ENCODE data around the gene CCL11. TPM values are rescaled to one million over a fixed set of nuclear protein-coding genes. Genes with fewer than 3 reads are reported as not detected.

The CCL11 gene
- total RNA-seq, 1 experiment from 2014 or later: not detected

DNA sequence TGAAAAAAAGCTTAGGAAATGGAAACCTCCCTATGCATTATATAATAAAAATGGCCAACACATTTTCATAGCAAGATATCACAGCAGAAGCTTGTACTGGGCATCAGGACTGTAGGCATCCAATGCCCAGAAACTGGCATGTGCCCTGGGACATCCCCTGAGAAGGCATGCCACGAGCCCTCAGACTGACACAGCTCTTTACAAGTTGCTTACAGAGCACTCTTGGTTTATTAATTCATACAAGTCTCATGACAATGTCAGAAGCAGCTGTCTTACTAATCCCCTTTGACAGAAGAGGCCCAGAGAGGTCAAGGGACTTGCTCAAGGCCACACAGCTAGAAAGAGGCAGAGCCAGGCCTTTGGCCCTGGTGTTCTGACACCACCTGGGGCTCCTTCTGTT, 36.1 kb upstream of the CCL11 start:
- intact Hi-C loops (cut with micrococcal nuclease; ENCODE audit: unreplicated experiment): no loop called here
- ATAC-seq (no peak), DNase-seq (ENCODE audit: low read depth, low spot score) (no peak)
- POLR2A ChIA-PET: no interaction called here
- H3K4me3 ChIP-seq (ENCODE audit: low read depth in 2 of 2, low read length in 2 of 2): no peak overlapping the region
- no TSS peak for BruUV-seq (replicated peaks)
- in situ Hi-C loops (cut with HindIII; ENCODE audit: low pct_unique_long_range_greater_than_20kb, low sequenced_read_pairs): no loop called here
- H3K27ac ChIP-seq (ENCODE audit: low read length): peak overlapping the region; percentile 98
- no peaks in the 10 kb centered on the region for H3K27me3 ChIP-seq (ENCODE audit: control insufficient read depth, insufficient read depth, low read length)
- TF ChIP-seq SIN3A (IDR thresholded peaks at IDR 0.05; ENCODE audit: borderline replicate concordance, insufficient read depth, low read depth, low read length): no peak
- CTCF ChIA-PET: no interaction called here
- peaks cover 63% of the 10 kb centered on the region for H3K4me1 ChIP-seq (ENCODE audit: control insufficient read depth, insufficient read depth, low read length)
- no peaks in the 10 kb centered on the region for H3K9me3 ChIP-seq (ENCODE audit: control insufficient read depth, insufficient read depth, low read depth, low read length)
- no peaks in the 10 kb centered on the region for H3K36me3 ChIP-seq (ENCODE audit: control insufficient read depth, insufficient read depth, low read length)

DNA sequence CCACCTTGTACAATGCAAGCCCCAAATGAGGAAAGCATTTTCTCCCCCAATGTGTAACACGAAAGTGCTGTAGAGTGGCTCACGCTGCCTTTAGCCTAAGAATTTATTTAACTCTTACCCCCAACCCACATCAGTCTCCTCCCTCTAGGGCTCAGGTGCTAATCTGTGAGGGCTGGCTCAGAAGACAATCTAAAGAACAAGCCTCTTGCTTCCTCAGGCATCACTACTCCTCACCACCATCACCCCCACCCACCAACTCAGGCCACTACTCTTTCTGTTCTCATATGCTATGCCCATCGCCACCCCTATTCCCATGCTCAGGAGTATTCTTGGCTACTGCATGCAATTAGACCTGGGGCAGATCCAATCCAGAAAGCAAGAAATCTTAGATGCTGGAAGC, 34.4 kb upstream of the CCL11 start:
- ATAC-seq: no peak
- Histone ChIP-seq H3K27me3 (ENCODE audit: control insufficient read depth, insufficient read depth, low read length) (no peaks in the 10 kb centered on the region), H3K27ac (ENCODE audit: low read length) (peak overlapping the region; percentile 98), H3K4me1 (ENCODE audit: control insufficient read depth, insufficient read depth, low read length) (peaks cover 75% of the 10 kb centered on the region), H3K4me3 (ENCODE audit: low read depth in 2 of 2, low read length in 2 of 2) (no peak overlapping the region), H3K36me3 (ENCODE audit: control insufficient read depth, insufficient read depth, low read length) (no peaks in the 10 kb centered on the region), H3K9me3 (ENCODE audit: control insufficient read depth, insufficient read depth, low read depth, low read length) (no peaks in the 10 kb centered on the region)
- TF ChIP-seq POLR2AphosphoS5 (IDR thresholded peaks at IDR 0.05; ENCODE audit: low read depth, low read length): no peak
- TF ChIP-seq, protein P1, sequence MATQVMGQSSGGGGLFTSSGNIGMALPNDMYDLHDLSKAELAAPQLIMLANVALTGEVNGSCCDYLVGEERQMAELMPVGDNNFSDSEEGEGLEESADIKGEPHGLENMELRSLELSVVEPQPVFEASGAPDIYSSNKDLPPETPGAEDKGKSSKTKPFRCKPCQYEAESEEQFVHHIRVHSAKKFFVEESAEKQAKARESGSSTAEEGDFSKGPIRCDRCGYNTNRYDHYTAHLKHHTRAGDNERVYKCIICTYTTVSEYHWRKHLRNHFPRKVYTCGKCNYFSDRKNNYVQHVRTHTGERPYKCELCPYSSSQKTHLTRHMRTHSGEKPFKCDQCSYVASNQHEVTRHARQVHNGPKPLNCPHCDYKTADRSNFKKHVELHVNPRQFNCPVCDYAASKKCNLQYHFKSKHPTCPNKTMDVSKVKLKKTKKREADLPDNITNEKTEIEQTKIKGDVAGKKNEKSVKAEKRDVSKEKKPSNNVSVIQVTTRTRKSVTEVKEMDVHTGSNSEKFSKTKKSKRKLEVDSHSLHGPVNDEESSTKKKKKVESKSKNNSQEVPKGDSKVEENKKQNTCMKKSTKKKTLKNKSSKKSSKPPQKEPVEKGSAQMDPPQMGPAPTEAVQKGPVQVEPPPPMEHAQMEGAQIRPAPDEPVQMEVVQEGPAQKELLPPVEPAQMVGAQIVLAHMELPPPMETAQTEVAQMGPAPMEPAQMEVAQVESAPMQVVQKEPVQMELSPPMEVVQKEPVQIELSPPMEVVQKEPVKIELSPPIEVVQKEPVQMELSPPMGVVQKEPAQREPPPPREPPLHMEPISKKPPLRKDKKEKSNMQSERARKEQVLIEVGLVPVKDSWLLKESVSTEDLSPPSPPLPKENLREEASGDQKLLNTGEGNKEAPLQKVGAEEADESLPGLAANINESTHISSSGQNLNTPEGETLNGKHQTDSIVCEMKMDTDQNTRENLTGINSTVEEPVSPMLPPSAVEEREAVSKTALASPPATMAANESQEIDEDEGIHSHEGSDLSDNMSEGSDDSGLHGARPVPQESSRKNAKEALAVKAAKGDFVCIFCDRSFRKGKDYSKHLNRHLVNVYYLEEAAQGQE (IDR thresholded peaks at IDR 0.05; ENCODE audit: insufficient read depth in 1 of 2, low read depth in 2 of 2, low read length in 1 of 2): no peak
- TF ChIP-seq SIN3A (IDR thresholded peaks at IDR 0.05; ENCODE audit: borderline replicate concordance, insufficient read depth, low read depth, low read length): no peak
- TF ChIP-seq, protein P2, sequence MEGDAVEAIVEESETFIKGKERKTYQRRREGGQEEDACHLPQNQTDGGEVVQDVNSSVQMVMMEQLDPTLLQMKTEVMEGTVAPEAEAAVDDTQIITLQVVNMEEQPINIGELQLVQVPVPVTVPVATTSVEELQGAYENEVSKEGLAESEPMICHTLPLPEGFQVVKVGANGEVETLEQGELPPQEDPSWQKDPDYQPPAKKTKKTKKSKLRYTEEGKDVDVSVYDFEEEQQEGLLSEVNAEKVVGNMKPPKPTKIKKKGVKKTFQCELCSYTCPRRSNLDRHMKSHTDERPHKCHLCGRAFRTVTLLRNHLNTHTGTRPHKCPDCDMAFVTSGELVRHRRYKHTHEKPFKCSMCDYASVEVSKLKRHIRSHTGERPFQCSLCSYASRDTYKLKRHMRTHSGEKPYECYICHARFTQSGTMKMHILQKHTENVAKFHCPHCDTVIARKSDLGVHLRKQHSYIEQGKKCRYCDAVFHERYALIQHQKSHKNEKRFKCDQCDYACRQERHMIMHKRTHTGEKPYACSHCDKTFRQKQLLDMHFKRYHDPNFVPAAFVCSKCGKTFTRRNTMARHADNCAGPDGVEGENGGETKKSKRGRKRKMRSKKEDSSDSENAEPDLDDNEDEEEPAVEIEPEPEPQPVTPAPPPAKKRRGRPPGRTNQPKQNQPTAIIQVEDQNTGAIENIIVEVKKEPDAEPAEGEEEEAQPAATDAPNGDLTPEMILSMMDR (IDR thresholded peaks at IDR 0.05): no peak
- no peak for TF ChIP-seq TCF7L2 (IDR thresholded peaks at IDR 0.05; ENCODE audit: low read depth, low read length)
- no peak for DNase-seq (ENCODE audit: low read depth, low spot score)
- no TSS peak for BruUV-seq (replicated peaks)
- in situ Hi-C loops (cut with HindIII; ENCODE audit: low pct_unique_long_range_greater_than_20kb, low sequenced_read_pairs) (no loop called here), intact Hi-C loops (cut with micrococcal nuclease; ENCODE audit: unreplicated experiment) (loop anchor here (5.0 kb wide), 1 partner anchor 49 kb away; no protein-coding TSS in a partner anchor)
- CTCF ChIA-PET: no interaction called here
- POLR2A ChIA-PET: no interaction called here

DNA sequence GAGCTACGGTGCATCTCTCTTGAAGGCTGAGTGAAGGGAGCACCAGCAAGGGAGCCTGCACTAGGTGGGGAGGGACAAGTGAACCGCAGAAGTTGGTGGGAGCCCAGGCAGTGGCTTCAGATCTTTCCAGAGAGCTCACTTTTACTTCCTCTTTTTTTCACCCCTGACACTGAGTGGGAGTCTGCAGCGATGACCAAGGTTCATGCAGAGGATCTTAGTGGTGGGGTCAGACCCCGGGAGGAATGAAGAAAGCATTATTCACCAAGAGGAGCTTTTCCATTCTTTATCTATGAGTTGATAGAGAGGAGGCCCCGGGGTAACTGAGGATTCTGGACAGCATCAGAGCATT, 33.5 kb upstream of the CCL11 start:
- in situ Hi-C loops (cut with HindIII; ENCODE audit: low pct_unique_long_range_greater_than_20kb, low sequenced_read_pairs) (no loop called here), intact Hi-C loops (cut with micrococcal nuclease; ENCODE audit: unreplicated experiment) (loop anchor here (5.0 kb wide), 1 partner anchor 50 kb away; no protein-coding TSS in a partner anchor)
- ATAC-seq: peak; percentile 26
- H3K9me3 ChIP-seq (ENCODE audit: control insufficient read depth, insufficient read depth, low read depth, low read length): no peaks in the 10 kb centered on the region
- no peak for DNase-seq (ENCODE audit: low read depth, low spot score)
- no peaks in the 10 kb centered on the region for H3K36me3 ChIP-seq (ENCODE audit: control insufficient read depth, insufficient read depth, low read length)
- no TSS peak for BruUV-seq (replicated peaks)
- peaks cover 79% of the 10 kb centered on the region for H3K4me1 ChIP-seq (ENCODE audit: control insufficient read depth, insufficient read depth, low read length)
- TF ChIP-seq POLR2AphosphoS5 (IDR thresholded peaks at IDR 0.05; ENCODE audit: low read depth, low read length) (no peak), TCF7L2 (IDR thresholded peaks at IDR 0.05; ENCODE audit: low read depth, low read length) (no peak), SIN3A (IDR thresholded peaks at IDR 0.05; ENCODE audit: borderline replicate concordance, insufficient read depth, low read depth, low read length) (no peak)
- TF ChIP-seq, protein P2 (IDR thresholded peaks at IDR 0.05): no peak
- TF ChIP-seq, protein P1 (IDR thresholded peaks at IDR 0.05; ENCODE audit: insufficient read depth in 1 of 2, low read depth in 2 of 2, low read length in 1 of 2): no peak
- peak overlapping the region; percentile 98 for H3K27ac ChIP-seq (ENCODE audit: low read length)
- ChIA-PET POLR2A (no interaction called here), CTCF (interaction anchor here (1.1 to 2.5 kb wide), 2 partner anchors 52 to 109 kb away, joined by 5 to 12 read pairs; no protein-coding TSS in a partner anchor)
- no peaks in the 10 kb centered on the region for H3K27me3 ChIP-seq (ENCODE audit: control insufficient read depth, insufficient read depth, low read length)
- H3K4me3 ChIP-seq (ENCODE audit: low read depth in 2 of 2, low read length in 2 of 2): no peak overlapping the region

Data from Panc1 (cell line).